Vagina (tissue), 2 donors: ENCODE data around the gene MBD3L2B.
"Not testable (repeated sequence)": the region's sequence is repeated elsewhere in the genome, so short reads cannot be mapped to it uniquely, and the experiment has no call there.

Source experiments
- POLR2AphosphoS5 ChIP-seq, 2 donors: sonication (generic); formaldehyde crosslinking; IDR thresholded peaks; one replicate each; pipeline ENCODE4 v1.9.0; 2017; ENCODE audit warnings: antibody characterized with exemption in 2 of 2, mild to moderate bottlenecking in 2 of 2, low read depth in 1 of 2; ENCODE audit not compliant: insufficient read depth in 1 of 2
- TF ChIP-seq, protein P1 (sequence below), 3 experiments: fragments of 450-650 bp in 2 of 3; fragments of 200-600 bp in 1 of 3; sonication (generic) in 1 of 3; IDR thresholded peaks; one replicate each; pipeline ENCODE4 v1.5.1; 2017 to 2019; ENCODE audit warnings: antibody characterized with exemption in 3 of 3, mild to moderate bottlenecking in 2 of 3, moderate library complexity in 2 of 3

DNA sequence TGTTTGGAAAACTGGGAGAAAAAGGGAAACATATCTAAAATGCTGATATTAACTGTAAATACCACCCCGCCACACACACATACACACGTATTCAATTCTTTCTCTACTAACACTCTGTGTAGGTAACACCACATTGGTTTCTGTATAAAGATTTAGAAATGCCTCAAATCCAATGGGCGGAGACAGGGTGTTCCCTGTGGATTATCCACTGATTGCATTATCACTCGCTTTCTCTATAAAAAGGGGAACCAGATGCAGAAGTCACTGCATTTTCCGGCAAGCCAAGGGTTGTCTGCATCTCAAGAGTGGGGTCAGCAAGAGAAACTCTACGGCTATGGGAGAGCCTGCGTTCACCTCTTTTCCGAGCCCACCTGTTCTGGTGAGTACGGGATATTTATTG lies 9.0 kb upstream of the MBD3L2B start, which contains the start of gene MBD3L5:
- TF ChIP-seq, protein P1, sequence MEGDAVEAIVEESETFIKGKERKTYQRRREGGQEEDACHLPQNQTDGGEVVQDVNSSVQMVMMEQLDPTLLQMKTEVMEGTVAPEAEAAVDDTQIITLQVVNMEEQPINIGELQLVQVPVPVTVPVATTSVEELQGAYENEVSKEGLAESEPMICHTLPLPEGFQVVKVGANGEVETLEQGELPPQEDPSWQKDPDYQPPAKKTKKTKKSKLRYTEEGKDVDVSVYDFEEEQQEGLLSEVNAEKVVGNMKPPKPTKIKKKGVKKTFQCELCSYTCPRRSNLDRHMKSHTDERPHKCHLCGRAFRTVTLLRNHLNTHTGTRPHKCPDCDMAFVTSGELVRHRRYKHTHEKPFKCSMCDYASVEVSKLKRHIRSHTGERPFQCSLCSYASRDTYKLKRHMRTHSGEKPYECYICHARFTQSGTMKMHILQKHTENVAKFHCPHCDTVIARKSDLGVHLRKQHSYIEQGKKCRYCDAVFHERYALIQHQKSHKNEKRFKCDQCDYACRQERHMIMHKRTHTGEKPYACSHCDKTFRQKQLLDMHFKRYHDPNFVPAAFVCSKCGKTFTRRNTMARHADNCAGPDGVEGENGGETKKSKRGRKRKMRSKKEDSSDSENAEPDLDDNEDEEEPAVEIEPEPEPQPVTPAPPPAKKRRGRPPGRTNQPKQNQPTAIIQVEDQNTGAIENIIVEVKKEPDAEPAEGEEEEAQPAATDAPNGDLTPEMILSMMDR (IDR thresholded peaks at IDR 0.05), result not testable (repeated sequence)
- not testable (repeated sequence) for TF ChIP-seq POLR2AphosphoS5 (IDR thresholded peaks at IDR 0.05; ENCODE audit: insufficient read depth in 1 of 2, low read depth in 1 of 2)
